SU-DHL-6 (cell line): ENCODE measurements around the gene KRT77.

Source experiments
- CTCF ChIP-seq: fragments of 200-600 bp; sonication (generic); IDR thresholded peaks from one replicate; pipeline ENCODE4 v1.5.1; 2017; ENCODE audit warnings: antibody characterized with exemption, mild to moderate bottlenecking, low read length, moderate library complexity; ENCODE audit not compliant: insufficient read depth, poor library complexity, severe bottlenecking
- EZH2phosphoT487 ChIP-seq: fragments of 200-600 bp; sonication (generic), shearing (Covaris generic); conservative IDR thresholded peaks from 2 replicates; pipeline ENCODE4 v1.6.1; 2018; ENCODE audit warnings: mild to moderate bottlenecking, antibody characterized with exemption, low read length, moderate library complexity, mixed read lengths

- no peak for TF ChIP-seq CTCF
- no peak for TF ChIP-seq EZH2phosphoT487
These were observed 9.2 kb downstream of the KRT77 start for GRCh38 chr12:52694151-52694550.
